ENCODE measurements around the gene DSTN.
A peak's percentile ranks its signal among the peaks of the same experiment; 100 is the strongest.

The DSTN gene

DNA sequence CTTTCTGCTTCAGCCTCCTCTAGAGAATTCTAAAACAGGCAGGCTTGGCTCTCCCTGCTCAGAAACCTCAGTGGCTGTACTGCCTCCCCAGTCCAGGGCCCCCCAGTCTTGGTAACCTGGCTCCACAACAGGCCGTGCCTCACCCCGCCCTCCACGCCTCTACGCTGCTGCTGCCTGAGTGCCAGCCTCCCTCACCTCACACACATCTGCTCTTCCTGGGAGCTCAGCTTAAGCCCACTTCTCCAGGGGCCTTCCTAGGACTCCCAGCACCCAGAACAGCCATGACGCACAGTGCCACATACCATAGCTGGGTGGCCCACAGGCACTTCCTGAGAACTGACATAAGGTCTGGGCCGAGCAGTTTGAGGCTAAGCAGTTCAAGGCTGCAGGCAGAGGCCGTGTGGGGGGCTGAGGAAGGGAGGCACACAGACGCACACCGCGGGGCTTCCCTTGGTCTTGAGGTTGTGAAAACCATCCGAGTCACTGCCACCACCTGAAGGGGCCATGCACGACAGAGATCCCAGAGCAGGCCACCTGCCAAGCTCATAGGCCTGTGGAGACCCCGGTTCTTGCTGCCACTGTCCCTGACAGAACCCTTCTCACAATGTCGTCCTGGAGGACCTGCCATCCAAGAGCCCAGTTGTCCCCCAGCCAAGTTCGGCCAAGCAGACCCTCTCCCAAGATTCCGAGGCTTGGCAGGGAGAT is 42.6 kb downstream of the DSTN start:
- peak; percentile 24 for DNase-seq (ENCODE audit: low spot score)

GRCh38 chr20:17612992-17613327 is 43.1 kb downstream of the DSTN start:
- no peak for DNase-seq (ENCODE audit: low spot score)

GRCh38 chr20:17613328-17614175 is 43.7 kb downstream of the DSTN start:
- DNase-seq (ENCODE audit: low spot score): peak; percentile 23

GRCh38 chr20:17614176-17614811 is 44.4 kb downstream of the DSTN start:
- DNase-seq (ENCODE audit: low spot score): peak; percentile 27

DNA sequence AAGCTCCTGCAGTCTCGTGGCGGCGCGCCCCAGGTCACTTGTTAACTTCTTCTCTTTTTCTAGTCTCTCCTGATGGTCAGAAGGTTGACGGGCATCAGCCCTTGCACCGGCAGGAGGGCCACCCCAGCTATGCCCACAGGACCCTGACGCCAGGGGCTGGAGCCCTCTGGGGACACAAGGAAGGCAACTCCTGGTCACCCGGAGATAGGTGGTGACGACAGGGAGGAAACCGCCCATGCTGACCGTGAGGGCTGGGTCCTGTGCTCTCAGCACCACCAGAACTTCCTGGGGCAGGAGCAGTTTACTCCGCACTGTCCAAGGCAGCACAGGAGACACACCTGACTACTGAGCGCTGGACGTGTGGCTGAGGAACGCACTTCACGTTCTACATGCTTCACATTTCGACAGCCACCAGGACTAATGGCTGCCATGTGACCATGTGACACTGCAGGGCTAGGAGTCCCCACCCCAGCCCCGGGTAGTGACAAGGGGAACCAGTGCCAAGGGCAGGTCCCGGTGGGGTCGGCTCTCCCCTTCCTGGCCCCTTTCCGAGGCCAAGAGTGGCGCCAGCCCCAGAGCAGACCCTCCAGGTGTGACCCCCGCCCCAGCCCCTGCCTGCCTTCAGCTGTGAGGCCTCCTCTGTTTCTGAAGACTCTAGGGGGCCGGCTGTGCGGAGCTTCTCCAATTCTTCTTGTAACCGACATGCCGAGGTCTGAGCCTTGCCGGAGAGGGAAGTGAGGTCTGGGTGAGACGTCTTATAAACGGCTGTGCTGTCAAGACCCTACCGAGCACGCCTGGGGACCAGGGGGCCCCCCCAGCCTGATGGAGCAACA is 45.2 kb downstream of the DSTN start:
- peak; percentile 29 for DNase-seq (ENCODE audit: low spot score)

DNA sequence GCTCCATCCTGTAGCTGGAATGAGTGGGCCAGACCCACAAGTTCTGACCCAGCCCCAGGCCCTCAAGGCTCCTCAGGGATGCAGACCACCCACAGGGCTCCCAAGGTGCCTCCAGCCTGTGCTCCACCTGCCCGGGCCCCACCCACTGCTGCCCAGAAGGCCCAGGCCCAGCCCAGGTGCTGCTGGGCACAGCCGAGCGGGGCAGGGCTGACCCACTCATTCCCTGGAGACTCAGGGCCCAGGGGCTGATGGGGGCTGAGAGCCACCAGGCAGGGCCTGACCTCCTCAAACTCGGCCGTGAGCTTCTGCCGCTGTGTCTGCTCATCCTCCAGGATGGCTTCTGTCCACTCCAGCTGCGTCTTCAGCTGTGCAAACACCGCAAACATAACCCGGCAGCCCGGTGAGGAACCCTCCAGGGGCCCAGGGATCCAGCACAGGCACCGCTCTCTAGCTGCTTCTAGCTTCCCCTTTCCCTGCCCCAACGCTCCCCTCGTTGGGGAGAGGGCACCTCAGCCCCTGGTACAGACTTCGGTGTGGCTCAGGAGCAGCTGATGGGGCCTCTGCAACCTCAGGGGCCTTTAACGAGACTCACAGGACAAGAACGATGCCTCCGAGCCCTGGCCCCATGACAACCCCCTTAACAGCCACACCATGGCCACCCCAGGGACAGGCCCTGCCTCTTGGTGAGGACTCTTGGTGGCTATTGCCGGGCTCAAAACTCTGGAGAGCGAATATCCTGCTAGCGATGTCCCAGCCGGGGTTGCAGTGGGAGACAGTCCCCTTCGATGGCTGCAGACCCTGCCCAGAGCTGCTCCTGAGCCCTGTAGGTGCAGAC is 46.0 kb downstream of the DSTN start:
- no peak for DNase-seq (ENCODE audit: low spot score)

- DNase-seq (ENCODE audit: low spot score): no peak
These were observed 46.8 kb downstream of the DSTN start for GRCh38 chr20:17616480-17617211.

DNA sequence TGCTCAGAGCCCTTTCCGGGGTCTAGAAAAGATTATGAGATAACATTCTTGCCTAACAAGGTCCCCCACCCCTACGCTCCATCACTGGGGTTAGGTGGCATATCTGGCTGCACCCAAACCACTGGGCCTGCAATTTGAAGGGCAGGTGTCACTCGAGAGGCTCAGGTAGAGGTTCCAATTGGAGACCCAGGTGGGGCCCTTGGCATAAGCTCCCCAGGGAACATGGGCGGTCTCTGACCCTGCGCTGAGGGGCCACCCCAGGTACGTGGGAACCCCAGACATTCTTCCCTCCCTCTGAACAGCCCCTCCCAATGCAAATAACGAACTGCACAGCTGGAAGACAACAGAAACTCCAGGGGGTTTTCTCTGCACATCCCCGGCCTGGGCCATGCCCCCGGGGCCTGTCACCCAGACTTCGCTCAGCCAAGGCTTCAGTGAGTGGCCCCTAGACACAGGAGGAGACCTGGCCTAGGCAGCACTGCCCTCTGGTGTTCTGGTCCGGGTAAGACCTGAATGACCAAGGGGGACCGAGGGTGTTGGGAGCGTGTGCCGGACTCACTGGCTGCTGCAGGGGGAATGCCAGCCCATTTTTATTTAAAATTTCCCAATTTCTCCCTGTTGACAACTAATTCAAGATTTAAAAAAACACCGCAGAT is 47.5 kb downstream of the DSTN start:
- peak; percentile 88 for DNase-seq (ENCODE audit: low spot score)

- DNase-seq (ENCODE audit: low spot score): peak; percentile 23
These were observed 48.2 kb downstream of the DSTN start for GRCh38 chr20:17617868-17618672.

DNA sequence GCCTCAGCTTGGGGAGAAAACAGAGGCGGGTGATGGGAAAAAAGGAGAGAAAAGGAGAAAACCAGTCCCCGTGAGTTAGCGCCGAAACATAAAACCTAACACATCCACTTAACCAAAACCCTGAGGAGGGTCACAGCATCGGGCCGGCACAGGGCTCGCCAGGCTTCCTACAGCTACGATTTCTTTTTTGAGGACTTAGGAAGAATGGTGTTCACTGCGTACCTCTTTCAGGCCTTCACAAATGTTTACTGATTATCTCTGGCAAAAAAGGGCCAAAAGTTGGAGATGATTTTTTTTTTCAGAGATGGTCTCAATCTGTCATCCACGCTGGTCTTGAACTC is 48.8 kb downstream of the DSTN start:
- DNase-seq (ENCODE audit: low spot score): no peak

DNA sequence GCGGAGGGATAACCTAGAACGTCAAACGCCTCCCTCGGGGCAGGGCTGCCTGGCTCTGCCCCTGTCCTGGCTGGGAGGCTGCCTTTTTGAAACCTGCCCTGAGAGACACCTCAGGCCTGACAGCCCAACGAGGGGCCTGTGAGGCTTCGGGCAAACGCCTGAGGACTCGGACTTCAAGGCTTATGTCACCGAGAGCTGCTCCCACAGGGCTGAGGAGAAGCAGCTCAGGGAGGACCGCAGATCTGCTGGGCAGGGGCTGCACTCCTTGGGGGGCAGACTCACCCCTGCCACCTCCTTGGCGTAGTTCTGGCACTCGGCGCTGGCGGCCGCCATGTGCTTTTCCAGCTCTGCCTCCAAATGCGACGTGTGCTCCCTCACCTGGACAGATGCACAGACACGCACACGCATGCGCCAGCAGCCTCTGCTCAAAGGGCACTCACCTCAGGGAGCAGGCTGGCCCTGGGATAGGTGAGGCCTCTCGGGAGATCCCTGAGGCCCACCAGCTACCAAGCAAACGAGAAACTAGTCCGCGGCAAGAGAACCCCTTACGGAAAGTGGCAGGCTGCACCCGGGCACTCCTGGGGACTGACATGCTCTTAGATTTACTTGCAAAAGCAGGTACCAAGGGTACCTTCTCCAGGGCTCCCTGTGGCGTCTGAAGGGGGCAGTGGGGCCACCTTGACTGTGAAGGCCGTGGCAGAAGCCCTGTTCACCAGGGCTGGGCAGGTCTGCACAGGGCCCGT is 49.6 kb downstream of the DSTN start:
- DNase-seq (ENCODE audit: low spot score): peak; percentile 15

GRCh38 chr20:17620371-17621228 is 50.7 kb downstream of the DSTN start:
- no peak for DNase-seq (ENCODE audit: low spot score)

- DNase-seq (ENCODE audit: low spot score): no peak
These were observed 51.5 kb downstream of the DSTN start for GRCh38 chr20:17621229-17621968.

DNA sequence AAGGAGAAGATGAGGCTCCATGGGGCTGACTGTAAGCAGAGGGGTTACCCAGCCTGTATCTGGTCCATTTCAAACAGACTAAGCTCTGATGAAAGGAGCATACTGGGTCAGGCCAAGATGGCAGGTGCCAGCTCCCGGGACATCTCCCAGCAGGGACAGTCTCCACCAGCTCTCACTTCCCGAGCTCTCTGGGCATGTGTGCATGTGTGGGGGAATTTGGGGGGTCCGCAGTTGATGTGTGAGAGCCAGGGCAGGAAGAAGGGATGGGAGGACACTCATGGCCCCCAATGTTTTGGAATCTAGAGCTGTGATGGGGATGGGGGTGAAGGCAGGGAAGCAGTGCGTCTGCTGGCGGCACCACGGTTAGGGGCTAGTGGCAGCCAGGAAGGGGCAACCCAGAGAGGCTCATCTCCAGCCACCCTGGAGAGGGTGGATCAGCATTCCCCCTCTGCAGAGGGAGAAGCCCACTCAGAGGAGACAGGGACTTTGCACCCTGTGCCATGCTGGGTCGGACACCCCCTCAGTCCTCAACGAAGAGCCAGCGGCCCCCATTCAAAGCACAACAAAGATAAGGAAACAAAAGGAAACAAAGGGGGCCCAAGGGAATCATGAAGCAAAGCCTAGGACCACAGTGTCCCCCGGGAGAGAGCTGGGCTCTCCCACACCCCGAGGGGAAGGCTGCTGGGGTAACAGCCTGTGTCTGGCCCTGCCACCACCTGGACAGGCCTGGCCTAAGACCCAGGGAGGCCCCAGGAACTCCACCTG is 52.4 kb downstream of the DSTN start:
- DNase-seq (ENCODE audit: low spot score): no peak

GRCh38 chr20:17622851-17623508 is 53.1 kb downstream of the DSTN start:
- DNase-seq (ENCODE audit: low spot score): no peak

- DNase-seq (ENCODE audit: low spot score): no peak
These were observed 54.2 kb downstream of the DSTN start for GRCh38 chr20:17624070-17624469.
